Measurements from ENCODE around the gene LIMS1. TPM values are rescaled to one million over a fixed set of nuclear protein-coding genes. Genes with fewer than 3 reads are reported as not detected.
"Not testable (repeated sequence)": the region's sequence is repeated elsewhere in the genome, so short reads cannot be mapped to it uniquely, and the experiment has no call there.

LIMS1 gene
- total and polyA plus RNA-seq, 3 donors from 2014 or later: 44.8 to 110 (median 94.1) TPM

GRCh38 chr2:108691447-108691846 lies 157.2 kb downstream of the LIMS1 start:
- TF ChIP-seq CTCF (IDR thresholded peaks at IDR 0.05) (no peak), POLR2A (IDR thresholded peaks at IDR 0.05) (no peak)
- H3K4me1 ChIP-seq: no peaks in the 10 kb centered on the region
- WGBS, 2 donors: 89 to 94% methylated on average over 7 of the region's 7 CpGs

GRCh38 chr2:108701208-108701607 lies 166.9 kb downstream of the LIMS1 start:
- no peak overlapping the region for H3K4me3 ChIP-seq
- intact Hi-C loops (cut with DNase I; ENCODE audit: low total_unique reads): no loop called here
- WGBS, 2 donors: 64 to 66% methylated on average over 3 of the region's 3 CpGs
- no peaks in the 10 kb centered on the region for H3K9me3 ChIP-seq
- no peak overlapping the region for H3K27ac ChIP-seq
- no peaks in the 10 kb centered on the region for H3K36me3 ChIP-seq (ENCODE audit: low read depth, missing control alignments)
- DNase-seq: no peak
- no peaks in the 10 kb centered on the region for H3K4me1 ChIP-seq
- TF ChIP-seq CTCF (IDR thresholded peaks at IDR 0.05) (no peak), POLR2A (IDR thresholded peaks at IDR 0.05) (no peak)
- no peaks in the 10 kb centered on the region for H3K27me3 ChIP-seq

More at GRCh38 chr2:108691447-108691846, 157.2 kb downstream of the LIMS1 start:
- no peak overlapping the region for H3K4me3 ChIP-seq
- intact Hi-C loops (cut with DNase I; ENCODE audit: low total_unique reads): no loop called here
- no peak for DNase-seq
- H3K27ac ChIP-seq: no peak overlapping the region
- H3K36me3 ChIP-seq (ENCODE audit: low read depth, missing control alignments): no peaks in the 10 kb centered on the region
- H3K9me3 ChIP-seq: no peaks in the 10 kb centered on the region
- H3K27me3 ChIP-seq: no peaks in the 10 kb centered on the region

- intact Hi-C loops (cut with DNase I; ENCODE audit: low total_unique reads): no loop called here
- no peak for DNase-seq
- Histone ChIP-seq H3K36me3 (ENCODE audit: low read depth, missing control alignments) (no peaks in the 10 kb centered on the region), H3K27me3 (no peaks in the 10 kb centered on the region), H3K27ac (no peak overlapping the region), H3K4me3 (no peak overlapping the region), H3K9me3 (no peaks in the 10 kb centered on the region), H3K4me1 (no peaks in the 10 kb centered on the region)
- TF ChIP-seq CTCF (IDR thresholded peaks at IDR 0.05) (no peak), POLR2A (IDR thresholded peaks at IDR 0.05) (no peak)
- 88 to 91% methylated on average over 2 of the region's 2 CpGs for WGBS, 2 donors
These were observed 167.5 kb downstream of the LIMS1 start for GRCh38 chr2:108701806-108702205.

GRCh38 chr2:108704871-108705270 lies 170.6 kb downstream of the LIMS1 start:
- Histone ChIP-seq H3K4me3 (no peak overlapping the region), H3K27me3 (no peaks in the 10 kb centered on the region), H3K36me3 (ENCODE audit: low read depth, missing control alignments) (no peaks in the 10 kb centered on the region), H3K9me3 (no peaks in the 10 kb centered on the region), H3K27ac (no peak overlapping the region), H3K4me1 (no peaks in the 10 kb centered on the region)
- DNase-seq: no peak
- WGBS, 2 donors: 88% methylated on average over 1 of the region's 1 CpG
- intact Hi-C loops (cut with DNase I; ENCODE audit: low total_unique reads): no loop called here
- TF ChIP-seq POLR2A (IDR thresholded peaks at IDR 0.05) (no peak), CTCF (IDR thresholded peaks at IDR 0.05) (no peak)

GRCh38 chr2:108707300-108707699 lies 173.0 kb downstream of the LIMS1 start:
- Histone ChIP-seq H3K27ac (no peak overlapping the region), H3K27me3 (no peaks in the 10 kb centered on the region), H3K9me3 (no peaks in the 10 kb centered on the region), H3K36me3 (ENCODE audit: low read depth, missing control alignments) (no peaks in the 10 kb centered on the region), H3K4me3 (no peak overlapping the region), H3K4me1 (no peaks in the 10 kb centered on the region)
- no peak for DNase-seq
- TF ChIP-seq CTCF (IDR thresholded peaks at IDR 0.05): no peak
- no peak for TF ChIP-seq POLR2A (IDR thresholded peaks at IDR 0.05)
- intact Hi-C loops (cut with DNase I; ENCODE audit: low total_unique reads): no loop called here

GRCh38 chr2:108716971-108717370 lies 182.7 kb downstream of the LIMS1 start:
- H3K27ac ChIP-seq; DNase-seq; H3K4me1 ChIP-seq; intact Hi-C loops (cut with DNase I; ENCODE audit: low total_unique reads); H3K36me3 ChIP-seq (ENCODE audit: low read depth, missing control alignments); H3K9me3 ChIP-seq; H3K27me3 ChIP-seq; H3K4me3 ChIP-seq: not testable (repeated sequence)
- whole genome bisulfite sequencing, 2 donors: 50 to 54% methylated on average over 6 of the region's 6 CpGs
